HCT116 (cell line): ENCODE data around the gene GCN1. TPM values are rescaled to one million over a fixed set of nuclear protein-coding genes. Genes with fewer than 3 reads are reported as not detected.

Source experiments
- ATAC-seq: fragments of 200-7000 bp; cut with Tn5 transposase; 2 replicates; pipeline ENCODE4 v1.9.1; 2020; ENCODE audit warnings: mild to moderate bottlenecking, moderate library complexity
- BruUV-seq: library from RNA; stranded (reverse); fragments of 400-500 nt; replicated peaks from 2 replicates; lab custom pipeline; 2021; lab: Mats Ljungman, UMichigan
- CTCF ChIA-PET: fragments of 300-600 bp; sonication (Branson Sonifier 250); formaldehyde crosslinking; loops from one replicate; lab custom pipeline; 2021; ENCODE audit warnings: antibody characterized with exemption; lab: Charles Lee
- POLR2A ChIA-PET: fragments of 300-600, 350-600 bp; sonication (Branson Sonifier 250); formaldehyde crosslinking; loops from one replicate; lab custom pipeline; 2021; ENCODE audit warnings: antibody characterized with exemption; lab: Charles Lee
- RAD21 ChIA-PET, 2 experiments: fragments of 300-600 bp; sonication (Branson Sonifier 250); formaldehyde crosslinking; loops; one replicate each; lab custom pipeline; 2023; ENCODE audit warnings: low total read pairs in 2 of 2; ENCODE audit not compliant: uncharacterized antibody in 2 of 2, unreplicated experiment in 2 of 2, low non-redundant PET in 1 of 2; lab: Charles Lee
- DNase-seq: peaks from one replicate; pipeline ENCODE4 v3.0.0-alpha.2; 2010; ENCODE audit warnings: low read depth, low spot score
- H2AFZ ChIP-seq: fragments of 200-600 bp; shearing (Covaris generic), sonication (generic); 2 replicates; pipeline ENCODE4 v1.6.1; 2017; ENCODE audit warnings: low read depth, mixed run types, mixed read lengths, antibody characterized with exemption, low read length; ENCODE audit not compliant: poor library complexity, severe bottlenecking
- H3K27ac ChIP-seq: 2 replicates; pipeline ENCODE4 v1.5.1; 2012; ENCODE audit warnings: low read depth, low read length
- H3K27me3 ChIP-seq: fragments of 200-600 bp; sonication (generic); 2 replicates; pipeline ENCODE4 v1.6.1; 2016; ENCODE audit warnings: mixed run types, low read length, mixed read lengths; ENCODE audit not compliant: insufficient read depth
- H3K36me3 ChIP-seq, 2 experiments: fragments of 200-500 bp in 1 of 2; fragments of 200-600 bp in 1 of 2; sonication (Bioruptor generic) in 1 of 2; sonication (generic) in 1 of 2; 2 replicates each; pipeline versions ENCODE4 v1.5.1 to v1.6.1; 2014 to 2016; ENCODE audit warnings: low read length in 2 of 2, inconsistent platforms in 1 of 2, mixed read lengths in 1 of 2, mixed run types in 1 of 2; ENCODE audit not compliant: insufficient read depth in 2 of 2, control insufficient read depth in 1 of 2
- H3K4me1 ChIP-seq, 2 experiments: fragments of 200-600 bp in 1 of 2; sonication (generic) in 1 of 2; 2 replicates each; pipeline versions ENCODE4 v1.5.1 to v1.6.1; 2012 to 2017; ENCODE audit warnings: low read length in 2 of 2, inconsistent platforms in 1 of 2, mild to moderate bottlenecking in 1 of 2, mixed read lengths in 1 of 2, mixed run types in 1 of 2, moderate library complexity in 1 of 2; ENCODE audit not compliant: insufficient read depth in 2 of 2, control insufficient read depth in 1 of 2
- H3K4me2 ChIP-seq: fragments of 200-600 bp; sonication (generic); 2 replicates; pipeline ENCODE4 v1.6.1; 2017; ENCODE audit warnings: mixed run types, low read length, mixed read lengths
- H3K4me3 ChIP-seq, 2 experiments: fragments of 200-600 bp in 1 of 2; sonication (generic) in 1 of 2; replicated peaks in 1 of 2; 2 replicates each; pipeline ENCODE4 v1.5.1; 2011 to 2016; ENCODE audit warnings: low read length in 2 of 2, control low read depth in 1 of 2, low read depth in 1 of 2, mild to moderate bottlenecking in 1 of 2, mixed read lengths in 1 of 2, mixed run types in 1 of 2
- H3K79me2 ChIP-seq: fragments of 200-600 bp; sonication (generic); 2 replicates; pipeline ENCODE4 v1.6.1; 2017; ENCODE audit warnings: mild to moderate bottlenecking, mixed run types, low read length, moderate library complexity, mixed read lengths; ENCODE audit not compliant: insufficient read depth
- H3K9ac ChIP-seq: fragments of 200-600 bp; sonication (generic); 2 replicates; pipeline ENCODE4 v1.6.1; 2016; ENCODE audit warnings: low read length, mixed read lengths
- H3K9me2 ChIP-seq: fragments of 200-600 bp; sonication (generic), shearing (Covaris generic); 2 replicates; pipeline ENCODE4 v1.6.1; 2017; ENCODE audit warnings: mixed run types, mild to moderate bottlenecking, moderate library complexity; ENCODE audit not compliant: insufficient read depth
- H3K9me3 ChIP-seq, 2 experiments: fragments of 200-500 bp in 1 of 2; fragments of 200-600 bp in 1 of 2; sonication (Bioruptor generic) in 1 of 2; sonication (generic) in 1 of 2; 2 replicates each; pipeline ENCODE4 v1.6.1; 2014 to 2017; ENCODE audit warnings: low read length in 2 of 2, mixed read lengths in 2 of 2, inconsistent platforms in 1 of 2, low read depth in 1 of 2, mild to moderate bottlenecking in 1 of 2, mixed run types in 1 of 2, moderate library complexity in 1 of 2; ENCODE audit not compliant: control insufficient read depth in 1 of 2, insufficient read depth in 1 of 2
- H4K20me1 ChIP-seq: fragments of 200-600 bp; sonication (generic), shearing (Covaris generic); 2 replicates; pipeline ENCODE4 v1.6.1; 2017; ENCODE audit warnings: mixed run types, mild to moderate bottlenecking, moderate library complexity; ENCODE audit not compliant: insufficient read depth
- CBX3 ChIP-seq: IDR thresholded peaks from 2 replicates; pipeline ENCODE4 v1.6.1; 2012; ENCODE audit warnings: low read depth
- CEBPB ChIP-seq: IDR thresholded peaks from 2 replicates; pipeline ENCODE4 v1.6.1; 2012; ENCODE audit warnings: low read depth
- CTCF ChIP-seq, 3 experiments: fragments of 200-600 bp in 1 of 3; sonication (generic) in 1 of 3; IDR thresholded peaks in 2 of 3; conservative IDR thresholded peaks in 1 of 3; 2 replicates each; pipeline ENCODE4 v1.5.1; 2012 to 2017; ENCODE audit warnings: low read depth in 2 of 3, low read length in 2 of 3, antibody characterized with exemption in 1 of 3, borderline replicate concordance in 1 of 3, control low read depth in 1 of 3, mild to moderate bottlenecking in 1 of 3, mixed read lengths in 1 of 3, mixed run types in 1 of 3, moderate library complexity in 1 of 3; ENCODE audit not compliant: insufficient read depth in 1 of 3
- EGR1 ChIP-seq: IDR thresholded peaks from 2 replicates; pipeline ENCODE4 v1.6.1; 2012; ENCODE audit warnings: low read depth
- ELF1 ChIP-seq: IDR thresholded peaks from 2 replicates; pipeline ENCODE4 v1.6.1; 2012; ENCODE audit warnings: low read depth, borderline replicate concordance
- EZH2 ChIP-seq: fragments of 200-600 bp; sonication (generic); IDR thresholded peaks from 2 replicates; pipeline ENCODE4 v1.6.1; 2017; ENCODE audit warnings: antibody characterized with exemption, mixed run types
- EZH2phosphoT487 ChIP-seq: fragments of 200-600 bp; IDR thresholded peaks from 2 replicates; pipeline ENCODE4 v1.6.1; 2018; ENCODE audit warnings: antibody characterized with exemption, borderline replicate concordance
- JUND ChIP-seq: IDR thresholded peaks from 2 replicates; pipeline ENCODE4 v1.6.1; 2012
- RAD21 ChIP-seq: IDR thresholded peaks from 2 replicates; pipeline ENCODE4 v1.6.1; 2012; ENCODE audit warnings: low read depth, mild to moderate bottlenecking
- REST ChIP-seq: IDR thresholded peaks from 2 replicates; pipeline ENCODE4 v1.6.1; 2012; ENCODE audit warnings: low read depth
- SIN3A ChIP-seq: IDR thresholded peaks from 2 replicates; pipeline ENCODE4 v1.6.1; 2012; ENCODE audit warnings: low read depth
- SRF ChIP-seq: IDR thresholded peaks from 2 replicates; pipeline ENCODE4 v1.6.1; 2012; ENCODE audit warnings: low read depth
- TCF7L2 ChIP-seq: IDR thresholded peaks from 2 replicates; pipeline ENCODE4 v1.7.0; 2011; ENCODE audit warnings: borderline replicate concordance, inconsistent platforms; ENCODE audit not compliant: insufficient read depth, insufficient read length; ENCODE audit errors: extremely low read depth
- YY1 ChIP-seq: IDR thresholded peaks from 2 replicates; pipeline ENCODE4 v1.6.1; 2011; ENCODE audit warnings: low read length, low read depth, moderate library complexity, mild to moderate bottlenecking; ENCODE audit not compliant: insufficient replicate concordance; ENCODE audit errors: extremely low read depth
- ZFX ChIP-seq: fragments of 450-650 bp; IDR thresholded peaks from 2 replicates; pipeline ENCODE4 v1.6.1; 2017
- intact Hi-C: fragments of 100-400 bp; cut with micrococcal nuclease; formaldehyde crosslinking; loops from 2 replicates; pipeline ENCODE4 v1.10.0; 2022
- total RNA-seq: library from RNA; stranded (reverse); gene quantifications from one replicate; pipeline ENCODE4 v1.2.1, GENCODE V29; 2021; ENCODE audit not compliant: unreplicated experiment
- TF ChIP-seq, protein P1 (sequence below): IDR thresholded peaks from 2 replicates; pipeline ENCODE4 v1.6.1; 2012
- TF ChIP-seq, protein P2 (sequence below): IDR thresholded peaks from 2 replicates; pipeline ENCODE4 v1.6.1; 2012
- TF ChIP-seq, protein P3 (sequence below): IDR thresholded peaks from 2 replicates; pipeline ENCODE4 v1.6.1; 2011; ENCODE audit warnings: mild to moderate bottlenecking, low read length, moderate library complexity; ENCODE audit not compliant: insufficient replicate concordance; ENCODE audit errors: extremely low read depth

GCN1 gene
- total RNA-seq, 1 experiment from 2014 or later = 184 TPM

DNA sequence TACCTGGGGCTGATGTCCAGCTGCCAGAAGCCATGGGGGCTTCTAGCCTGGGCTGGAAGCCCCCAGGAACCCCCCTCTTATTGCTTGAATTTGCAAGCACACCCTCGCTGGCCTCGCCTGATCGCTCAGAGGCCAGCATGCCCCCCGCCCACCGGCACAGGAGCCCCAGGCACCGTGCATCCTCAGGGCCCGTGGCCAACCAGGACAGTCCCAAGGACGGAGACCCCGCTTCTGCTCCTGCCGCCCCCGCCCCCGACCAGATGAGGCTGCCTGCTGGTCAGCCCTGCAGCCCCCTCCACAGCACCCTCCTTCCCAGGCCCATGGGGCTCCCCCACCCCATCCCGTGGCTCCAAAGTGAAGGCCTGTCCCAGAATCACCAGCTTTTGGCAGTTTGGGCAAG, 99.2 kb downstream of the GCN1 start:
- H3K36me3 ChIP-seq = peaks cover 8 to 19% of the 10 kb centered on the region in 2 experiments; a peak in 3 of 4 replicates
- no peak for ATAC-seq
- H3K9me3 ChIP-seq = no peaks in the 10 kb centered on the region
- no peaks in the 10 kb centered on the region for H3K9me2 ChIP-seq
- ChIA-PET RAD21 (no interaction called here), POLR2A (interaction anchor here (0.7 kb wide), 1 partner anchor 22 kb away, joined by 4 read pairs; no protein-coding TSS in a partner anchor), CTCF (no interaction called here)
- H3K4me3 ChIP-seq = no peak overlapping the region
- BruUV-seq = no TSS peak
- H3K9ac ChIP-seq = no peak overlapping the region
- no peak overlapping the region for H3K27ac ChIP-seq
- no peak overlapping the region for H2AFZ ChIP-seq
- no peaks in the 10 kb centered on the region for H4K20me1 ChIP-seq
- TF ChIP-seq TCF7L2 (no peak), ZFX (no peak), JUND (no peak), CTCF (IDR thresholded peaks at IDR 0.05 in 2 of 3, conservative IDR thresholded peaks at IDR 0.05 in 1 of 3; ENCODE audit: borderline replicate concordance in 1 of 3, insufficient read depth in 1 of 3, low read depth in 2 of 3, low read length in 2 of 3) (no peak), SRF (no peak), REST (no peak), RAD21 (no peak), SIN3A (no peak), CBX3 (no peak), EZH2 (no peak), EZH2phosphoT487 (no peak), ELF1 (no peak), YY1 (no peak), CEBPB (no peak), EGR1 (no peak)
- TF ChIP-seq, protein P1, sequence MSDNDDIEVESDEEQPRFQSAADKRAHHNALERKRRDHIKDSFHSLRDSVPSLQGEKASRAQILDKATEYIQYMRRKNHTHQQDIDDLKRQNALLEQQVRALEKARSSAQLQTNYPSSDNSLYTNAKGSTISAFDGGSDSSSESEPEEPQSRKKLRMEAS = no peak
- TF ChIP-seq, protein P2, sequence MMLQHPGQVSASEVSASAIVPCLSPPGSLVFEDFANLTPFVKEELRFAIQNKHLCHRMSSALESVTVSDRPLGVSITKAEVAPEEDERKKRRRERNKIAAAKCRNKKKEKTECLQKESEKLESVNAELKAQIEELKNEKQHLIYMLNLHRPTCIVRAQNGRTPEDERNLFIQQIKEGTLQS = no peak
- TF ChIP-seq, protein P3, sequence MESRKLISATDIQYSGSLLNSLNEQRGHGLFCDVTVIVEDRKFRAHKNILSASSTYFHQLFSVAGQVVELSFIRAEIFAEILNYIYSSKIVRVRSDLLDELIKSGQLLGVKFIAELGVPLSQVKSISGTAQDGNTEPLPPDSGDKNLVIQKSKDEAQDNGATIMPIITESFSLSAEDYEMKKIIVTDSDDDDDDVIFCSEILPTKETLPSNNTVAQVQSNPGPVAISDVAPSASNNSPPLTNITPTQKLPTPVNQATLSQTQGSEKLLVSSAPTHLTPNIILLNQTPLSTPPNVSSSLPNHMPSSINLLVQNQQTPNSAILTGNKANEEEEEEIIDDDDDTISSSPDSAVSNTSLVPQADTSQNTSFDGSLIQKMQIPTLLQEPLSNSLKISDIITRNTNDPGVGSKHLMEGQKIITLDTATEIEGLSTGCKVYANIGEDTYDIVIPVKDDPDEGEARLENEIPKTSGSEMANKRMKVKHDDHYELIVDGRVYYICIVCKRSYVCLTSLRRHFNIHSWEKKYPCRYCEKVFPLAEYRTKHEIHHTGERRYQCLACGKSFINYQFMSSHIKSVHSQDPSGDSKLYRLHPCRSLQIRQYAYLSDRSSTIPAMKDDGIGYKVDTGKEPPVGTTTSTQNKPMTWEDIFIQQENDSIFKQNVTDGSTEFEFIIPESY = no peak
- DNase-seq = no peak
- H3K4me2 ChIP-seq = no peak overlapping the region
- H3K27me3 ChIP-seq = no peaks in the 10 kb centered on the region
- peaks cover 10% of the 10 kb centered on the region; the same call in 1 of the 2 replicates for H3K79me2 ChIP-seq
- H3K4me1 ChIP-seq = no peaks in the 10 kb centered on the region
- intact Hi-C loops = no loop called here
